CD14-positive monocyte (primary cell): ENCODE data around the gene CHRNG. TPM values are rescaled to one million over a fixed set of nuclear protein-coding genes. Genes with fewer than 3 reads are reported as not detected.
A peak's percentile ranks its signal among the peaks of the same experiment; 100 is the strongest.

Experiments
- DNase-seq, 3 donors: peaks; one replicate each; pipeline ENCODE4 v3.0.0-alpha.2; 2011 to 2022
- H2AFZ ChIP-seq: 2 replicates; pipeline ENCODE4 v1.6.0; 2012; ENCODE audit warnings: mild to moderate bottlenecking, low read depth, low read length, inconsistent platforms; ENCODE audit not compliant: insufficient read depth, poor library complexity, severe bottlenecking
- H3K27ac ChIP-seq, 2 donors: 1 replicate in 1 of 2; 2 replicates in 1 of 2; pipeline ENCODE4 v1.5.1; 2012 to 2013; ENCODE audit warnings: low read length in 2 of 2, control low read depth in 1 of 2, inconsistent platforms in 1 of 2, low read depth in 1 of 2, mild to moderate bottlenecking in 1 of 2
- H3K27me3 ChIP-seq, 2 donors: one replicate each; pipeline versions ENCODE4 v1.6.0 to v1.6.1; 2011 to 2013; ENCODE audit warnings: low read length in 2 of 2; ENCODE audit not compliant: control insufficient read depth in 2 of 2, insufficient read depth in 2 of 2
- H3K36me3 ChIP-seq, 2 donors: replicated peaks in 1 of 2; 1 replicate in 1 of 2; 2 replicates in 1 of 2; pipeline versions ENCODE4 v1.5.1 to v1.6.1; 2012 to 2013; ENCODE audit warnings: low read length in 2 of 2, control low read depth in 1 of 2, inconsistent platforms in 1 of 2, mild to moderate bottlenecking in 1 of 2; ENCODE audit not compliant: insufficient read depth in 2 of 2, control insufficient read depth in 1 of 2
- H3K4me1 ChIP-seq, 2 donors: 1 replicate in 1 of 2; 2 replicates in 1 of 2; pipeline versions ENCODE4 v1.5.1 to v1.6.1; 2012 to 2013; ENCODE audit warnings: low read length in 2 of 2, control low read depth in 1 of 2, inconsistent platforms in 1 of 2, mild to moderate bottlenecking in 1 of 2, moderate library complexity in 1 of 2; ENCODE audit not compliant: insufficient read depth in 2 of 2, control insufficient read depth in 1 of 2
- H3K4me2 ChIP-seq: replicated peaks from 2 replicates; pipeline ENCODE3; 2012; ENCODE audit warnings: low read length, moderate library complexity, mild to moderate bottlenecking; ENCODE audit not compliant: poor library complexity, severe bottlenecking; ENCODE audit errors: extremely low read depth
- H3K4me3 ChIP-seq, 3 experiments: fragments of 200-600 bp in 1 of 3; sonication (generic) in 1 of 3; replicated peaks in 1 of 3; 1 replicate in 2 of 3; 2 replicates in 1 of 3; pipeline ENCODE4 v1.5.1; 2011 to 2013; ENCODE audit warnings: low read length in 3 of 3, mild to moderate bottlenecking in 3 of 3, control low read depth in 2 of 3, low read depth in 2 of 3, inconsistent platforms in 1 of 3, moderate library complexity in 1 of 3
- H3K79me2 ChIP-seq: 2 replicates; pipeline ENCODE4 v1.6.0; 2012; ENCODE audit warnings: mild to moderate bottlenecking, control low read depth, inconsistent platforms, low read length, moderate library complexity; ENCODE audit not compliant: insufficient read depth
- H3K9ac ChIP-seq: 2 replicates; pipeline ENCODE4 v1.6.0; 2017; ENCODE audit warnings: low read length, mild to moderate bottlenecking; ENCODE audit not compliant: insufficient read depth, poor library complexity, severe bottlenecking
- H3K9me3 ChIP-seq, 2 donors: replicated peaks in 1 of 2; 1 replicate in 1 of 2; 2 replicates in 1 of 2; pipeline versions ENCODE4 v1.5.1 to v1.6.1; 2012 to 2013; ENCODE audit warnings: low read length in 2 of 2, control low read depth in 1 of 2; ENCODE audit not compliant: control insufficient read depth in 1 of 2, insufficient read depth in 1 of 2
- H4K20me1 ChIP-seq: 2 replicates; pipeline ENCODE4 v1.6.0; 2012; ENCODE audit warnings: mild to moderate bottlenecking, low read length, control low read depth, moderate library complexity; ENCODE audit not compliant: insufficient read depth
- H3K27ac Mint-ChIP-seq, 7 donors: one replicate each; pipeline ENCODE4 v1.8.0; 2020; ENCODE audit warnings: mild to moderate bottlenecking in 7 of 7, mixed read lengths in 7 of 7, moderate library complexity in 6 of 7, inconsistent platforms in 2 of 7
- H3K27me3 Mint-ChIP-seq, 3 donors: one replicate each; pipeline ENCODE4 v1.8.0; 2021 to 2022; ENCODE audit warnings: low read depth in 3 of 3, mild to moderate bottlenecking in 3 of 3, mixed read lengths in 3 of 3, moderate library complexity in 3 of 3, inconsistent platforms in 1 of 3
- H3K36me3 Mint-ChIP-seq, 2 donors: one replicate each; pipeline ENCODE4 v1.8.0; 2020; ENCODE audit warnings: mixed read lengths in 2 of 2, inconsistent platforms in 1 of 2, mild to moderate bottlenecking in 1 of 2
- H3K4me1 Mint-ChIP-seq: one replicate; pipeline ENCODE4 v1.8.0; 2020; ENCODE audit warnings: mild to moderate bottlenecking, mixed read lengths
- H3K4me3 Mint-ChIP-seq, 2 donors: one replicate each; pipeline ENCODE4 v1.8.0; 2020; ENCODE audit warnings: mild to moderate bottlenecking in 2 of 2, mixed read lengths in 2 of 2, moderate library complexity in 1 of 2
- H3K9me3 Mint-ChIP-seq, 7 donors: one replicate each; pipeline ENCODE4 v1.8.0; 2020 to 2022; ENCODE audit warnings: mixed read lengths in 7 of 7, mild to moderate bottlenecking in 6 of 7, moderate library complexity in 6 of 7, inconsistent platforms in 2 of 7
- CTCF ChIP-seq: fragments of 200-600 bp; IDR thresholded peaks from one replicate; pipeline ENCODE4 v1.8.0; 2022; ENCODE audit warnings: antibody characterized with exemption, mild to moderate bottlenecking
- WGBS: methylation state at CpG from one replicate; pipeline ENCODE4 v1.1.5; 2013; ENCODE audit warnings: missing lambda C conversion rate; ENCODE audit not compliant: insufficient coverage; 5-methylcytosine and 5-hydroxymethylcytosine counted together
- intact Hi-C, 2 donors: fragments of 100-400 bp; cut with micrococcal nuclease; formaldehyde crosslinking; loops; one replicate each; pipeline versions ENCODE4 v1.15.0 to v1.15.1; 2023
- polyA plus RNA-seq, 3 donors: library from polyadenylated mRNA; depleted of rRNA in 1 of 3; unstranded in 2 of 3; stranded (reverse) in 1 of 3; fragments of 300-500 nt in 2 of 3; fragments of >200 nt in 1 of 3; fragmentation: Illumina TruSeq in 2 of 3; gene quantifications; 1 replicate in 2 of 3; 2 replicates in 1 of 3; pipeline ENCODE4 v1.2.3, GENCODE V29; 2012 to 2021

CHRNG gene
- polyA plus RNA-seq, 3 donors: not detected

- peaks cover 35 to 54% (median 41%) of the 10 kb centered on the region in 3 donors for H3K27me3 Mint-ChIP-seq
Observed at GRCh38 chr2:232520489-232520888, 19.0 kb upstream of the CHRNG start.

GRCh38 chr2:232521098-232521497, 18.4 kb upstream of the CHRNG start:
- no peak overlapping the region for H3K4me3 ChIP-seq
- H3K27ac ChIP-seq: no peak overlapping the region
- no peak for DNase-seq
- H3K36me3 Mint-ChIP-seq: peaks cover 0 to 2% of the 10 kb centered on the region in 2 donors
- peaks cover 10% of the 10 kb centered on the region for H3K4me1 Mint-ChIP-seq
- peaks cover 0 to 5% of the 10 kb centered on the region in 2 donors for H3K9me3 ChIP-seq
- H3K4me3 Mint-ChIP-seq: no peak overlapping the region
- H3K9ac ChIP-seq: no peak overlapping the region
- H2AFZ ChIP-seq: peak overlapping the region; percentile 67
- H3K4me1 ChIP-seq: peaks cover 4 to 21% of the 10 kb centered on the region in 2 donors
- H3K27me3 Mint-ChIP-seq: peaks cover 32 to 57% (median 42%) of the 10 kb centered on the region in 3 donors
- no peaks in the 10 kb centered on the region for H3K36me3 ChIP-seq
- 93% methylated on average over 14 of the region's 14 CpGs for WGBS
- peaks cover 24 to 50% of the 10 kb centered on the region in 2 donors for H3K27me3 ChIP-seq
- no peaks in the 10 kb centered on the region for H3K79me2 ChIP-seq
- peaks cover 0 to 6% (median 0%) of the 10 kb centered on the region in 7 donors for H3K9me3 Mint-ChIP-seq
- H3K4me2 ChIP-seq: no peak overlapping the region
- H3K27ac Mint-ChIP-seq: no peak overlapping the region
- H4K20me1 ChIP-seq: no peaks in the 10 kb centered on the region
- intact Hi-C loops: no loop called here
- TF ChIP-seq CTCF: no peak

More at GRCh38 chr2:232520489-232520888, 19.0 kb upstream of the CHRNG start:
- Histone ChIP-seq H3K27me3 (peaks cover 24 to 45% of the 10 kb centered on the region in 2 donors), H3K27ac (no peak overlapping the region), H3K79me2 (no peaks in the 10 kb centered on the region), H4K20me1 (no peaks in the 10 kb centered on the region), H3K4me1 (peaks cover 4 to 21% of the 10 kb centered on the region in 2 donors), H3K4me3 (no peak overlapping the region), H3K36me3 (no peaks in the 10 kb centered on the region), H3K4me2 (no peak overlapping the region), H3K9ac (no peak overlapping the region), H2AFZ (no peak overlapping the region), H3K9me3 (peaks cover 0 to 5% of the 10 kb centered on the region in 2 donors)
- Mint-ChIP-seq H3K36me3 (peaks cover 0 to 2% of the 10 kb centered on the region in 2 donors), H3K27ac (no peak overlapping the region), H3K4me3 (peak overlapping the region in 1 of 2 donors; percentile 30), H3K9me3 (peaks cover 0 to 6% (median 0%) of the 10 kb centered on the region in 7 donors), H3K4me1 (peaks cover 10% of the 10 kb centered on the region)
- WGBS: 77% methylated on average over 5 of the region's 15 CpGs
- no peak for DNase-seq
- no peak for TF ChIP-seq CTCF
- intact Hi-C loops: no loop called here
